Activated T-helper 2 cell treated with anti-CD3 and anti-CD28 coated beads, Interferon-gamma antibody, Interleukin-2, Interleukin-4, amounts not matched to agents 10 μg/mL and 5 μg/mL and 100 μg/mL, durations not matched to agents 14 hours and 24 hours and 36 hours (primary cell): ENCODE results near the gene SLC16A8. TPM values are rescaled to one million over a fixed set of nuclear protein-coding genes. Genes with fewer than 3 reads are reported as not detected.

Source experiments
- DNase-seq: peaks from one replicate; pipeline ENCODE4 v3.0.0; 2021; ENCODE audit warnings: low spot score
- H3K27ac Mint-ChIP-seq: one replicate; pipeline ENCODE4 v1.8.0; 2021; ENCODE audit warnings: mixed read lengths
- H3K27me3 Mint-ChIP-seq: one replicate; pipeline ENCODE4 v1.8.0; 2021; ENCODE audit warnings: low read depth, mixed read lengths
- H3K36me3 Mint-ChIP-seq: one replicate; pipeline ENCODE4 v1.8.0; 2021; ENCODE audit warnings: low read depth, mixed read lengths
- H3K4me1 Mint-ChIP-seq: one replicate; pipeline ENCODE4 v1.8.0; 2021; ENCODE audit warnings: low read depth, mixed read lengths
- H3K4me3 Mint-ChIP-seq: one replicate; pipeline ENCODE4 v1.8.0; 2021; ENCODE audit warnings: low read depth, mild to moderate bottlenecking, moderate library complexity, mixed read lengths
- H3K9me3 Mint-ChIP-seq: one replicate; pipeline ENCODE4 v1.8.0; 2021; ENCODE audit warnings: mixed read lengths
- intact Hi-C: fragments of 100-400 bp; cut with micrococcal nuclease; formaldehyde crosslinking; loops from one replicate; pipeline ENCODE4 v1.15.1; 2023
- total RNA-seq: library from RNA; stranded (reverse); gene quantifications from 2 replicates; pipeline ENCODE4 v1.2.3, GENCODE V29; 2022

The SLC16A8 gene
- not detected in 2 replicates for total RNA-seq

- Mint-ChIP-seq H3K36me3 (no peaks in the 10 kb centered on the region), H3K27me3 (peaks cover 20% of the 10 kb centered on the region), H3K4me1 (no peaks in the 10 kb centered on the region), H3K27ac (no peak within 1 kb of the TSS), H3K9me3 (no peaks in the 10 kb centered on the region), H3K4me3 (no peak within 1 kb of the TSS)
- DNase-seq = no peak
- intact Hi-C loops = no loop called here
Measured at GRCh38 chr22:38083931-38084631, at the start of gene SLC16A8. Gene SLC16A8 (minus strand): TSS chr22:38084184. CDS start chr22:38082873, 1,311 bp downstream.

DNA sequence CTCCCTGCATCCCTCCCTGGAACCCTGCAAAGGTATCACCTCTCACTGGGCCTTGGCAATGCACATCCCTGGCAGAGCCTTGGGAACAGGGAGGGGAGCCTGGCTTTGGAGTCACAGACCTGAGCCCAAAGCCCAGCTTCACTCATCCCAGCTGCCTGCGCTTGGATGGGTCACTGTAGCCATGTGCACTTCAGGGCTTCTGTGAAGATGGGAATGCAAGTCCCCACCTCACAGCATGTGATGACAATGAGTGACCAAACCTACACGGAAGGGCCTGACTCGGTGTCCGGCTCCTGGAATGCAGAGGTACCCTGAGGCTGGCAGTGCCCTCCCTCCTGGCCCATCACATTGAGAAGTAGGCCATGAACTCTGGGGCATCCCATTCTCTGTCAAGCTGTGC lies 49.3 kb upstream of the SLC16A8 start:
- H3K36me3 Mint-ChIP-seq = peaks cover 17% of the 10 kb centered on the region
- H3K9me3 Mint-ChIP-seq = no peaks in the 10 kb centered on the region
- no peaks in the 10 kb centered on the region for H3K4me1 Mint-ChIP-seq
- H3K27ac Mint-ChIP-seq = no peak overlapping the region
- no peaks in the 10 kb centered on the region for H3K27me3 Mint-ChIP-seq
- intact Hi-C loops = no loop called here
- no peak overlapping the region for H3K4me3 Mint-ChIP-seq
- DNase-seq = no peak

GRCh38 chr22:38132794-38133193 lies 48.8 kb upstream of the SLC16A8 start:
- Mint-ChIP-seq H3K9me3 (no peaks in the 10 kb centered on the region), H3K27ac (no peak overlapping the region), H3K36me3 (peaks cover 13% of the 10 kb centered on the region), H3K4me1 (no peaks in the 10 kb centered on the region), H3K4me3 (no peak overlapping the region), H3K27me3 (no peaks in the 10 kb centered on the region)
- intact Hi-C loops = no loop called here
- DNase-seq = no peak

DNA sequence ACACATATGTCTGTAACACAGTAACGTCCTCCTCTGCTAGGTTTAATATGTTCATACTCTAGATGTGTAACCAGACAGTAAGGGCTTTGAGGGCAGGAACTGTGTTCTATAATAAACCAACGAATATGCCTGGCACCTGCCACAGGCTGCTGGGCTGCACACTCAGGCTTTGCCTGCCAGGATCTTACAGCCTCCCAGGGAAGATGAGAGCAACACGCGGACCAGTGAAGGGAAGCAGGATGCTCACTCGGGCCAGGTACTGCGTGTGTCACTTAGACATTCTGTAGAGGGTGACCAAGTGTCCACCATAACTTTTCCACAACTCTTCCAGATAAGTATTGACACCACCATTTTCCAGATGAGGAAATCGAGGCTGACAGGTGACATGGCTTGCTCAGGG lies 48.2 kb upstream of the SLC16A8 start:
- no peaks in the 10 kb centered on the region for H3K9me3 Mint-ChIP-seq
- DNase-seq = no peak
- peaks cover 12% of the 10 kb centered on the region for H3K36me3 Mint-ChIP-seq
- H3K27ac Mint-ChIP-seq = no peak overlapping the region
- H3K4me1 Mint-ChIP-seq = no peaks in the 10 kb centered on the region
- no peak overlapping the region for H3K4me3 Mint-ChIP-seq
- intact Hi-C loops = no loop called here
- H3K27me3 Mint-ChIP-seq = no peaks in the 10 kb centered on the region

GRCh38 chr22:38131399-38131798 lies 47.4 kb upstream of the SLC16A8 start:
- no peak overlapping the region for H3K4me3 Mint-ChIP-seq
- peaks cover 12% of the 10 kb centered on the region for H3K36me3 Mint-ChIP-seq
- H3K27ac Mint-ChIP-seq = no peak overlapping the region
- intact Hi-C loops = no loop called here
- H3K4me1 Mint-ChIP-seq = no peaks in the 10 kb centered on the region
- H3K9me3 Mint-ChIP-seq = no peaks in the 10 kb centered on the region
- no peaks in the 10 kb centered on the region for H3K27me3 Mint-ChIP-seq
- DNase-seq = no peak

GRCh38 chr22:38129856-38130255 lies 45.9 kb upstream of the SLC16A8 start:
- H3K36me3 Mint-ChIP-seq = peaks cover 2% of the 10 kb centered on the region
- intact Hi-C loops = no loop called here
- no peak overlapping the region for H3K4me3 Mint-ChIP-seq
- H3K27ac Mint-ChIP-seq = no peak overlapping the region
- H3K9me3 Mint-ChIP-seq = no peaks in the 10 kb centered on the region
- no peak for DNase-seq
- H3K4me1 Mint-ChIP-seq = no peaks in the 10 kb centered on the region
- H3K27me3 Mint-ChIP-seq = no peaks in the 10 kb centered on the region

DNA sequence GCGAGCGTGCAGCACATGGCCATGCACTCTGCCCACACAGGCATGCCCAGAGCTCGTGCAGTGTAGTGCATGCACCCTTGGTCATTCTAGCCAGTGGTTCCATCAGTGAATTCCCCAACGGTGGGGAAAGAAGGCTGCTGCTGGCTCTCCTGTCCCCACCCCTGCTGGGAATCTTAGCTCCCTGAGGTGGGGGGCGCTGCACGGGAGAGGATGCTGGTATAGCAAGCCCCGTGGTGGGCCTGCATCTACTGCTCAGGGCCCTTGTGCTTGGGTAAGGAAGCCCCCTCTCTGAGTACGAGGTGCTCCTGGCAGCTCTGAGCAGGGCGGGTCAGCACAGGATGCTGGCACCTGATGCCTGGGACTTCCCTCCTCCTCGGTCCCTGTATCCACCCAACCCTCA lies 45.0 kb upstream of the SLC16A8 start:
- no peak overlapping the region for H3K4me3 Mint-ChIP-seq
- H3K4me1 Mint-ChIP-seq = peaks cover 3% of the 10 kb centered on the region
- H3K27me3 Mint-ChIP-seq = no peaks in the 10 kb centered on the region
- intact Hi-C loops = no loop called here
- H3K9me3 Mint-ChIP-seq = no peaks in the 10 kb centered on the region
- peaks cover 2% of the 10 kb centered on the region for H3K36me3 Mint-ChIP-seq
- no peak overlapping the region for H3K27ac Mint-ChIP-seq
- no peak for DNase-seq

DNA sequence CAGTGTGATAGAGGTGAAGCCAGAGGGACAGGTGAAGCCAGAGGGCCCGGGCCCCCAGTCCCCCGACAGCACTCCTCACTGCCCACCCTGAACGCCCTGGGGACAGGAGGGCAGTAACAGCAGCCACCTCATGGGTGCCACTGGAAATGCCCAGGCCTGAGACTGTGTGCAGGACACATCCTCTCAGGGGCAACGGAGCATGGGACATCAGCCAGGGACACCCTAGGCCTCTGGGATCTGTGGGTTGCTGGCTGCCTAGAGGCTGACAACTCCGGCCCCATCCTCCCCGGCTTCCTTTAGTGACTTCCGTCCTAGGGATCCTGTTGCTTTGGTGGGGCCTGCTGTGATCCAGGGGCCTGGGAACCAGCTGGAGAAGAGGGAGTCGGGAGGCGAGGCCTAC lies 43.9 kb upstream of the SLC16A8 start:
- Mint-ChIP-seq H3K27me3 (no peaks in the 10 kb centered on the region), H3K4me3 (no peak overlapping the region), H3K4me1 (peaks cover 3% of the 10 kb centered on the region), H3K9me3 (no peaks in the 10 kb centered on the region), H3K27ac (no peak overlapping the region), H3K36me3 (peaks cover 2% of the 10 kb centered on the region)
- DNase-seq = no peak
- intact Hi-C loops = no loop called here

DNA sequence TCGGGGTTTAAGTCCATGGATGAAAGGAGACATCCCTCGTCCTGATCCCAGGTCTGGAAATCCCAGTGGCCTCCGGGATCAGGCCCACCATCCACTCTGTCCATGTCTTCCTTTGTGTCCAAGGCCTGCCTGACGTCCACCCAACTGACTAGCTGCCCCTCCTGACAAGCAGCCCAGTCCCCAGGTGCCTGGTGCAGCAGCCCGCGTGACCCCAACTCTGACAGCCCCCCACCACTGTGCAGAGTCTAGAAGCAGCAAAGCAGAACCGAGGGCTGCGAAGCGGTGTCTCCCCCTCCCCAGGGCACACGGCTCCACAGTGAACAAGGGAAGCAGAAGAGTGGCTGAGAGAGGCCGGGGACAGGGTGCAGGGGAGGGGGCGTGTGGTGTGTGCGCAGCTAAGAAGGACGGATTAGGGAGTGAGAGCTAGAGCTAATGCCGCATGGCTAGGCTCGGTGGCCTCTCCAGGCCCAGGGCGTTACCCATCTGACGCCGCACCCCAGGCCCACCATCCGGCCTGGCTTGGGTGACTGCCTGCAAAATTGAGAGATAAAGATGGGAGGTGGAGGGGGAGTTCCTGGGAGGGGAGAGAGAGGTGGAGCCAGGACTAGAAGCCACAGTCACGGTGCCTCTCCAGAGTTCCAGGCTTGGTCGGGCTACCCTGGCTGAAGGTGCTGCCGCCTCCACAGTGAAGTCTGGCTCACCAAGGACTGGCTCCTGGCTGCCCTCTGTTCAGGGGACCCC lies 43.1 kb upstream of the SLC16A8 start:
- H3K27ac Mint-ChIP-seq = no peak overlapping the region
- peaks cover 3% of the 10 kb centered on the region for H3K4me1 Mint-ChIP-seq
- intact Hi-C loops = no loop called here
- H3K9me3 Mint-ChIP-seq = no peaks in the 10 kb centered on the region
- no peaks in the 10 kb centered on the region for H3K27me3 Mint-ChIP-seq
- no peaks in the 10 kb centered on the region for H3K36me3 Mint-ChIP-seq
- DNase-seq = no peak
- no peak overlapping the region for H3K4me3 Mint-ChIP-seq

GRCh38 chr22:38125751-38126201 lies 41.8 kb upstream of the SLC16A8 start:
- Mint-ChIP-seq H3K4me1 (peaks cover 3% of the 10 kb centered on the region), H3K4me3 (no peak overlapping the region), H3K9me3 (no peaks in the 10 kb centered on the region), H3K36me3 (no peaks in the 10 kb centered on the region), H3K27me3 (no peaks in the 10 kb centered on the region), H3K27ac (no peak overlapping the region)
- no peak for DNase-seq
- intact Hi-C loops = no loop called here

GRCh38 chr22:38125038-38125610 lies 41.1 kb upstream of the SLC16A8 start:
- no peak overlapping the region for H3K27ac Mint-ChIP-seq
- no peak for DNase-seq
- H3K4me3 Mint-ChIP-seq = no peak overlapping the region
- H3K27me3 Mint-ChIP-seq = no peaks in the 10 kb centered on the region
- no peaks in the 10 kb centered on the region for H3K36me3 Mint-ChIP-seq
- H3K9me3 Mint-ChIP-seq = no peaks in the 10 kb centered on the region
- H3K4me1 Mint-ChIP-seq = peaks cover 3% of the 10 kb centered on the region
- intact Hi-C loops = no loop called here

DNA sequence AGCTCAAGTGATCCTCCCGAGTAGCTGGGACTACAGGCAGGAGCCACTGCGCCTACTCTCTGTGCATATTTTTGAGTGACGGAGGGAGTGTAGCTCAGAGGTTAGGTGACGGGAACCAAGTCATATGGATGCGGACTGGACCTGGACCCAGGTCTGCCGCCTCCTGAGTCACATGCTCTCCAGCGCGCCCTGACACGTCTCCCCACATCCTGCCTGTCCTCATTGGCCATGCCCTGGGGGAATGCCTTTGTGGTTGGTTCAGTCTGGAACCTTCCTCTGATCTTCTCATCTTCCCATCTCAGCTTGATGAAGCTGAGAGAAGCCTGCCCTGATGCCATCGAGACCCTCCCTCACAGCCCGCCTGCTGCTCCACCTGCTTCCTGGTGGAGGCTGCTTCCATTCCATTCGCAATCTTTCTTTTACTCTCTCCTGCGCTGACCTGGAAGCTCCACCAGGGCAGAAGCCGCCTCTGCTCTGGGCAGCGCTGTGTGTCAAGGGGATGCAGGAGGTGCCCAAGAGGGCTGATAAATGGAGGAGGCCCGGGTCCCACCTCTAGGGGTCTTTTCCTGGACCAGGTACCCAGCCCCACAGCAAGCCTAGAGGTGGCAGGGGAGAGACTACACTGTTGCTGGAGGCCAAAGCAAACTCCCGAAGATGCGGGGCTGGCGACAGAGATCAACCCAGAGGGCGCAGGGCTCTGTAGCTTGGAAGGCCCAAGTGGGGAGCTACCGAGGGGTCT lies 40.4 kb upstream of the SLC16A8 start:
- DNase-seq = no peak
- Mint-ChIP-seq H3K36me3 (no peaks in the 10 kb centered on the region), H3K9me3 (no peaks in the 10 kb centered on the region), H3K27ac (no peak overlapping the region), H3K4me1 (peaks cover 3% of the 10 kb centered on the region), H3K4me3 (no peak overlapping the region), H3K27me3 (no peaks in the 10 kb centered on the region)
- intact Hi-C loops = no loop called here

- peaks cover 3% of the 10 kb centered on the region for H3K4me1 Mint-ChIP-seq
- H3K27me3 Mint-ChIP-seq = no peaks in the 10 kb centered on the region
- no peaks in the 10 kb centered on the region for H3K9me3 Mint-ChIP-seq
- no peak overlapping the region for H3K4me3 Mint-ChIP-seq
- no peak overlapping the region for H3K27ac Mint-ChIP-seq
- no peak for DNase-seq
- no peaks in the 10 kb centered on the region for H3K36me3 Mint-ChIP-seq
- intact Hi-C loops = no loop called here
Measured at GRCh38 chr22:38122616-38123015, 38.6 kb upstream of the SLC16A8 start.
